Measurements from ENCODE around the gene CFAP300.

GRCh38 chr11:102109896-102110760, 62.9 kb downstream of the CFAP300 start, which contains the start of gene YAP1:
- TF ChIP-seq, protein P1, sequence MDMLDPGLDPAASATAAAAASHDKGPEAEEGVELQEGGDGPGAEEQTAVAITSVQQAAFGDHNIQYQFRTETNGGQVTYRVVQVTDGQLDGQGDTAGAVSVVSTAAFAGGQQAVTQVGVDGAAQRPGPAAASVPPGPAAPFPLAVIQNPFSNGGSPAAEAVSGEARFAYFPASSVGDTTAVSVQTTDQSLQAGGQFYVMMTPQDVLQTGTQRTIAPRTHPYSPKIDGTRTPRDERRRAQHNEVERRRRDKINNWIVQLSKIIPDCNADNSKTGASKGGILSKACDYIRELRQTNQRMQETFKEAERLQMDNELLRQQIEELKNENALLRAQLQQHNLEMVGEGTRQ (IDR thresholded peaks at IDR 0.05): peak; percentile 71
- TF ChIP-seq, protein P2, sequence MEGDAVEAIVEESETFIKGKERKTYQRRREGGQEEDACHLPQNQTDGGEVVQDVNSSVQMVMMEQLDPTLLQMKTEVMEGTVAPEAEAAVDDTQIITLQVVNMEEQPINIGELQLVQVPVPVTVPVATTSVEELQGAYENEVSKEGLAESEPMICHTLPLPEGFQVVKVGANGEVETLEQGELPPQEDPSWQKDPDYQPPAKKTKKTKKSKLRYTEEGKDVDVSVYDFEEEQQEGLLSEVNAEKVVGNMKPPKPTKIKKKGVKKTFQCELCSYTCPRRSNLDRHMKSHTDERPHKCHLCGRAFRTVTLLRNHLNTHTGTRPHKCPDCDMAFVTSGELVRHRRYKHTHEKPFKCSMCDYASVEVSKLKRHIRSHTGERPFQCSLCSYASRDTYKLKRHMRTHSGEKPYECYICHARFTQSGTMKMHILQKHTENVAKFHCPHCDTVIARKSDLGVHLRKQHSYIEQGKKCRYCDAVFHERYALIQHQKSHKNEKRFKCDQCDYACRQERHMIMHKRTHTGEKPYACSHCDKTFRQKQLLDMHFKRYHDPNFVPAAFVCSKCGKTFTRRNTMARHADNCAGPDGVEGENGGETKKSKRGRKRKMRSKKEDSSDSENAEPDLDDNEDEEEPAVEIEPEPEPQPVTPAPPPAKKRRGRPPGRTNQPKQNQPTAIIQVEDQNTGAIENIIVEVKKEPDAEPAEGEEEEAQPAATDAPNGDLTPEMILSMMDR (IDR thresholded peaks at IDR 0.05): no peak

All from A549 (cell line).